H1 (cell line): ENCODE data around the gene CAPN3. TPM values are rescaled to one million over a fixed set of nuclear protein-coding genes. Genes with fewer than 3 reads are reported as not detected.

ENCODE experiments used
- GABPA ChIP-seq: IDR thresholded peaks from 2 replicates; pipeline ENCODE4 v1.6.1; 2011; ENCODE audit warnings: mild to moderate bottlenecking, low read length, moderate library complexity, borderline replicate concordance; ENCODE audit not compliant: insufficient read depth
- HDAC2 ChIP-seq, 2 experiments: fragments of 300-600 bp in 1 of 2; sonication (generic) in 1 of 2; IDR thresholded peaks; 2 replicates each; pipeline ENCODE4 v1.6.1; 2011 to 2012; ENCODE audit warnings: low read depth in 2 of 2, low read length in 2 of 2, mild to moderate bottlenecking in 2 of 2, moderate library complexity in 2 of 2, borderline replicate concordance in 1 of 2, inconsistent platforms in 1 of 2
- SP1 ChIP-seq: IDR thresholded peaks from 2 replicates; pipeline ENCODE4 v1.6.1; 2011; ENCODE audit warnings: low read depth, low read length
- SP2 ChIP-seq: IDR thresholded peaks from 2 replicates; pipeline ENCODE4 v1.6.1; 2012; ENCODE audit warnings: mild to moderate bottlenecking, low read length, inconsistent platforms
- SP4 ChIP-seq: IDR thresholded peaks from 2 replicates; pipeline ENCODE4 v1.6.1; 2012; ENCODE audit warnings: low read length, inconsistent platforms
- polyA plus RNA-seq, 7 experiments: library from polyadenylated mRNA; depleted of rRNA in 3 of 7; stranded (reverse) in 5 of 7; unstranded in 2 of 7; fragments of >200 nt in 5 of 7; fragments of 200-250 nt in 2 of 7; gene quantifications; 1 replicate in 5 of 7; 2 replicates in 1 of 7; 4 replicates in 1 of 7; pipeline versions ENCODE4 v1.2.1 to v1.2.3, GENCODE V29; 2011 to 2013; ENCODE audit warnings: missing spikeins in 2 of 7, mixed read lengths in 2 of 7
- total RNA-seq: library from RNA; stranded (reverse); fragmentation: NEBNext Ultra II Directional; extraction: Animal tissue kit (Norgen Biotek cat#: 25700); gene quantifications from 2 replicates; pipeline ENCODE4 v1.2.1, GENCODE V29; 2021

Gene CAPN3
- total and polyA plus RNA-seq, 2 of the 8 experiments (the other 6 are each of a cell fraction or from before 2014, with no cell fraction given) = 0.80 to 2.1 TPM

DNA sequence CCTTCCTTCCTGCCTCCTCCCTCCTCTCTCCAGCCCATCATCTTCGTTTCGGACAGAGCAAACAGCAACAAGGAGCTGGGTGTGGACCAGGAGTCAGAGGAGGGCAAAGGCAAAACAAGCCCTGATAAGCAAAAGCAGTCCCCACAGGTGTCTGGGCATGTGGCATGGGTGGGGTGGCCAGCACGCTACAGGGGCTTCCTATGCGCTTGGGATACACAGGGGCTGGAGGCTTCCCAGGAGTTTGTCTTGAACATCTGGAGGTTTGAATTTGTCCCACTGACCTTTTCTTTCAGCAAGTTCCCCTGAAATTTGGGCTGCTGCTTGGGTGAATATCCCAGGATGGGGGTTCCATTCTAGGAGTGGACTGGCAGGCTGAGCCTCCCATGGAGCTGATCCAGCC lies 48.9 kb downstream of the CAPN3 start (continued):
- TF ChIP-seq SP1 = no peak
- no peak for TF ChIP-seq GABPA
- no peak for TF ChIP-seq SP4
- TF ChIP-seq SP2 = no peak
- TF ChIP-seq HDAC2 (IDR thresholded peaks at IDR 0.05; ENCODE audit: borderline replicate concordance in 1 of 2, low read depth in 2 of 2, low read length in 2 of 2) = no peak
